CMK (cell line): ENCODE results near the gene PREX1.

ENCODE experiments used
- DNase-seq: peaks from one replicate; pipeline ENCODE4 v3.0.0-alpha.2; 2010; ENCODE audit warnings: low read depth

The PREX1 gene

GRCh38 chr20:48679011-48679410 lies 148.8 kb downstream of the PREX1 start:
- no peak for DNase-seq

DNA sequence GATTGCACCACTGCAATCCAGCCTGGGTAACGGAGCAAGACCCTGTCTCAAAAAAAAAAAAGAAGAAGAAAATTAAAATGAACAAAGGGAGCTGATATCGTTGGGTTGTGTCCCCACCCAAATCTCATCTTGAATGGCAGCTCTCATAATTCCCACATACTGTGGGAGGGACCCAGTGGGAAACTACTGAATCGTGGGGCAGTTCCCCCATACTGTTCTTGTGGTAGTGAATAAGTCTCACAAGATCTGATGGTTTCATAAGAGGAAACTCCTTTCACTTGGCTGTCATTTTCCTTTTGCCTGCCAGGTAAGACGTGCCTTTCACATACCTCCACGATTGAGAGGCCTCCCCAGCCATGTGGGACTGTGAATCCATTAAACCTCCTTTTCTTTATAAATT lies 149.4 kb downstream of the PREX1 start:
- DNase-seq, result no peak

DNA sequence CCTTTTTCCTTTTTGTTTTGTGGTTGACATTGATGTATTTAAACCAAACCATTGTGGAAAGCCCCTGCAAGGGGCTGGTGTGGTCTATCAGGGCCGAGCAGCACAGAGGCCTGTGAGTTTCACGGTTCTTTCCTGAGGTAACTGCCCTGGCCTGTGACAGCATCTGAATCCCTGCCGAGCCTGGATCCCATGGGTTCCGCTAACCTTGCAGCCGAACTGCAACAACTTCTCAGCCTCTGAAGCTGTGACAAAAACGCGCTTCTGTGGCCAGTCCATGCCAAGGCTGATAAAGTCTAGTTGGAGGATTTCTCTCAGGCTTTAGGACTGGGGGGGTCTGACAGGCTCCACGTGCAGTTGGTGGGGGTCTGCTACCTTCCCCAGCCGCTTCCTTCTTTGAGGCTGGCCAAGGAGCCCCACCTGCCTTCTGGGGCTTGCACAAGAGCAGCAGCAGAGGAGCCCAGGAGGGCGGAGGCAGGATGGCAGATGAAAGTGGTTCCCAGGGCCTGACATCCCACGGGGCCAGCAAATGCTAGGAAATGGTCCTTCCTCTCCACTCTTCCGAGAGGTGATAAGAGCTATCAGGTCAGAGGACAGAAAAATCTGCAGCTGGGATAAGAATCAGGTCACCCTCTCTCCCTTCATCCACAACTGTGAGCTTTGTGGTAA lies 150.9 kb downstream of the PREX1 start:
- no peak for DNase-seq

DNA sequence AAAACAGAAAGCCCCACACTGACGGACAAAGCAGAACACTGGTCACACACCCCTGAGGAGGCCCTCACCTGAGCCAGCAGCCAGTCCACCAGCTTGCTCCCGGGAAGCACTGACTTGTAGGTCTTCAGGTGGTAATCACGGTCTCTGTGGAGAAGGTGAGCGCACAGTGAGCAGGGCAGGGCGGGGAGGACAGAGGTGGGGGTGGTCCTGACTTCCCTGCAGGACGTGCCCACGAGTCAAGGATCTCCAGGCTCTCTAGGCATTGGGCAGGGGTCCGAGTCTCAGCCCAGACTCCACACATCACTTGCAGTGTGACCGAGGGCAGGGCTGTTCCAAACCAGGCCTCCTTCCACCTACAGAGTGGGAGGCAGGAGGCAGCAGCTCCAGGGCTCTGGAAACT lies 151.7 kb downstream of the PREX1 start:
- DNase-seq, result no peak

GRCh38 chr20:48674461-48674860 lies 153.3 kb downstream of the PREX1 start:
- no peak for DNase-seq

- DNase-seq, result no peak
These were observed 154.3 kb downstream of the PREX1 start for GRCh38 chr20:48673507-48673906.

DNA sequence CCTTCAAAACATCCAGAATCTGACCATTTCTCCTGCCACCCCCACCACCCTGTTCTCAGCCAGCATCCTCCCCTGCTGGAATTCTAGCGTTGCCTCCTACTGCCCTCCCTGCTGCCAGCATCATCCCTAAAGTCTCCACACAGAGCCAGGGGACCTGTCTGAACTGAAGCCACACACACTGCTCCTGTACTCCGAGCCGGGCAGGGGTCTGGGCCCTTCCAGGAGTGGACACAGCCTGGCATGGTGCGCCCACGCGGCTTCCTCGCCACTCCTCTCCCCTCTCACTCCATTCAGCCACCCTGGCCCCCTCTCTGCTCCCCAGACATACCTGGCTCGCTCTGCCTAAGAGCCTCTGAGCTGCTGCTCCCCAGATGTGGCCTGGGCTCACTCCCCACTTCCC lies 155.5 kb downstream of the PREX1 start:
- DNase-seq, result no peak

GRCh38 chr20:48671141-48671540 lies 156.7 kb downstream of the PREX1 start:
- no peak for DNase-seq

GRCh38 chr20:48669946-48670605 lies 157.7 kb downstream of the PREX1 start:
- DNase-seq, result no peak

- DNase-seq, result no peak
These were observed 159.3 kb downstream of the PREX1 start for GRCh38 chr20:48668451-48668946.

DNA sequence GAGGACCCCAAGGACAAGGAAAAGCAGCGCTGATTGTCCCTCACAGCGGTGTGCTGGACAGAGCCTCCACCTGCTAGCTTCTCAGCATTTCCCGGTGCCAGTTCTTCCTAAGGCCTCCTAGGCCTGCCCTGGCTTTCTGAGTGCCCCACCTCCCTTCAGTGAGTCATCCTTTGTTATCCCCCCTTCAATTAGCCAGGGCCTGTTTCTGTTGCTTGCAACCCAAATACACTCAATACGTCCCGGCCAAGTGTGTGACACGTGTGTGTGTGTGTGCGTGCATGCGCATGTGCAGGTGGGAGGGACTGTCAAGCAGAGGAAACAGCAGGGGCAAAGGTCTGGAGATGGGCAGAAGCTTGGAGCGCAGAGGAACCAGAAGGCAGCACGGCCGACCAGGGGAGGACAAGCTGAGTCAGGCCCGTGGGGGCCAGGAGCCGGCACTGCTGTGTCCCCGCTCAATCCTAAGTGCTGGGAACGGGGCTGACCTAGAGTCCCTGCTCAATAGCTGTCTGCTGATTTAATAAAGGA lies 159.8 kb downstream of the PREX1 start:
- no peak for DNase-seq

DNA sequence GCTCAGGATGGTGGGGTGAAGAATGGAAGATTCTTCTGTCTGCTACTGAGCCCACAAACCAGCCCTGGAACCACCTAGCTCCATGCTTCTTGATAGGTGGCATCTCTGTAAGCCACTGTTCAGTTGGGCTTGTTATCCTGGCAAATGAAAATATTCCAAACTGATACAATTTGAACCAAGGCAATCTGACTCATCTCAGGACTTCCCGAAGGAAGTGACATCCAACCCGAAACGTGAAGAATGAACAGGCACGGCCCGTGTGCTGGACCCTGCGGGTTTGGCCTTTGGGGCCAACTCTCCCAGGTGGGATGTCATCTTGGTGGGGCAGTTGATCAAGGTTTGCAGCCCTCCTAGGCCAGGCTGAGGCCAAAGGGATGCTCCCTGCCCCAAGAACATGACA lies 160.3 kb downstream of the PREX1 start:
- DNase-seq, result no peak

GRCh38 chr20:48665785-48666184 lies 162.0 kb downstream of the PREX1 start:
- DNase-seq, result no peak

DNA sequence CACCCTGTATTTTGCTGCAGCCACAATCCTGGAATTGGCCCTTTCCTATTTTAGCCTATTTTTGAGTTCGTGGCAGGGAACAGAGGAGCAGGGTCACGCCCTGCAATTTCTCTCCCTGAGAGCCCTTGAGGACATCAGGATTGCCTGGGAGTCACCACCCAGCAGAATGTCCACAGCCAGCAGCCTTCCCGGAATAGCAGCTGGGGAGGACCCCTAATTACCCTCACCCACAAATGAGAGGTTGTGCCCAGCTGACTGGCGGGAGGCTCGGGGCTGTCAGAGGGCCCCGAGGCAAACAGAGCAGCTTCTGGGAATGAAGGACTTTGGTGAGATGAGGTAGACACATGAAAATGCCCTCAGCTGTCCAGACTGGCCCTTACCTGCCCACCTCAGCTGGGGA lies 165.1 kb downstream of the PREX1 start:
- DNase-seq, result no peak

DNA sequence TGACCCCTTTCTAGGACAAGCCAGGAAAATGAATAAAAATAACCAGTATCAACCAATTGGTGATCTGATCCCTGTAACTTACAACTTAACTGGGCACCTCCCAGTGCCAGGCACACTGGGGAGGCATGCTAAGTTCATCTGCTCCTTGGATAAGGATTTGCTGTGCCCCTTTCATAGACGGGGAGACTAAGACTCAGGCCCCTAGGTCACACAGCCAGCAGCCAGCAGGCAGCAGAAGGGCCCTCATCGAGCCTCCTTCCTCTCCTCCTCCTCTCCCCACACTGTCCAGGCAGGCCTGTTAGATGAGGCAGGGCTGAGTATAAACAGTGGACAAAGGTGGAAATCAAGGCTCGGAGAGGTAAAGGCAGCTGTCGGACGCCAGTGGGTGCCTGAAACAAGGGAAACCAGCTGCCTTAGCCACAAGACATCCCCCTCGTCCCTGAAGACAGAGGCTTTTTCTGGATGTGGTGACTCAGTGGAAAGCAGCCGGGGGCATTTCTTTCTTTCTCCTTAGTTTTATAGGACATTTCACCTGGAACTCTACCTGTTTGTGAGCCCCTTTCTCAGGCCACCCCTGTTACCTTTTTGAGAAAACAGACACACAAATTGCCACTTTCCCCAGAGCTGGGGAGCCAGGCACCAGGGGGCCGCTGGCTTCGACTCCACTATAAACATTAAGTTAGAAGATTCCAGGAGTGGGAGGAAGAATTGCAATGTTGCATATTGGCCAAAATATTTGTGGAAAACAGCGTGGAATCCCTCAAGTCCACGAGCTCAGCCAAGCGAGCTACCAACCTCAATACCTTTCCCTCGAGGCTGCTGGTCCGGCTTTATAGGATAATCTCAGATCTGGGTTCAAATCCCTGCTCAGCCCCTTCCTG lies 166.0 kb downstream of the PREX1 start:
- no peak for DNase-seq

- DNase-seq, result no peak
These were observed 167.0 kb downstream of the PREX1 start for GRCh38 chr20:48660788-48661187.

GRCh38 chr20:48659858-48660257 lies 167.9 kb downstream of the PREX1 start:
- DNase-seq, result no peak

DNA sequence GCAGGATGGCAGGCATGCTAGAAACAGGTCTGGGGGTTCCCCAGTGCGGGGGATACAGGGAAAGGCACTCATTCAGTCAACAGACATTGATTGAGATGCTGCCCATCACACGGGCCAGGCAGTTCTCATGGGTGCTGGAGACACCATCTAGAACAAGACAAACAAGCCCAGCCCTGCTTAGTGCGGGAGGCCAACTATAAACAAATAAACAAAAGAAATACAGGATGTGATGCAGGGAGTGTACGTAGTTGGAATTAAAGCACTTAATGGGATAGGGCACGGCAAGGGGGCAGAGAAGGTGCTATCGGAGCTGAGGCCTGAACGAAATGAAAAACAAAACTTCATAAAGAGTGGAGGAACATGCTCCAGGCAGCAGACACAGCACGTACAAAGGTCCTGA lies 169.3 kb downstream of the PREX1 start:
- no peak for DNase-seq

DNA sequence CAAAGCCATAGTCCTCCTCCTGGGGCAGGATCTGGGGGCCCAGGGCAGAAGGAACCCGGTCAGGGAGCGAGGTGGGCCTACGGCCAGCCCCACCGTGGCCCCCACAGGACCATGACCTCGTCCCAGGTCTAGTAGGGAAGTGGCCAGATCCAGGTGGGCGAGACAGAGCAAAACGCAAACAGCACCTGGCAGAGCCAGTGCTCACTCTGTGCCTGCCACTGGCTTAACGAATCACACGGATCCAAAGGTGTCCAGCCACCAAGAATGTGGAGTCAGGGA lies 169.7 kb downstream of the PREX1 start:
- no peak for DNase-seq

DNA sequence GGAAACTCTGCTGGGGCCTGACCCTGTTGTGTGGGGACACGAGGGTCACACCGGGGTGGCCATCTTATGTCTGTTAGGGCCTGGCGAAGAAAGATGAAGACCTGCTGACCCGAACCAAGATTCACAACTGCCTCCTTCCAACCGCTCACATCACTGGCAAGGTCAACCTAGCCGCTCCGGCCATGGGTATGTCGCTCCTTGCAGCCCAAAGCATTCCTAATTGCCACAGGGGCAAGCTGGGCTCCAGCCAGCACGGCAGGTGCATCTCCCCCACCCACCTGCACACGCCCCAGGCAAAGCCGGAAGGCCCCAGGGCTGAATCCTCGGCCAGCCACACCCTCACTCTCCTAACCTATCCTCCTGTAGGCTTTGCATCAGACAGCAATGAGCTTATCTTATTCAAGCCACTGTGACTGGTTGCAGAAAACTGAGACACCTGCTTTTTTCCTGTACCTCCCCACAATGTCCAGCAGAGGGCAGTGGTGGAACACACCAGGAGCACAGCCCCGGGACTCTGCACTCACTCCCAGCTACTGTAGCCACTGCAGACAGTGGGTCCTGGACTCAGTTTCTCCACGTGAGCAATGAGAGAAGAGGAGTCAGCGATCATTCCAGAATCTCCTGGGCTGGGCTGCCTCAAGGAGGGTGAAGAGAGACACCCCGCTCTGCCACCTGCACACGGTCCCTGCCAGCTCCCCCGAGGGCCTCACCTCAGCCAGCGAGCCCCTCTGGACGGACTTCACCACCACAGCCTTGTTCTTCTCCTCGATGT lies 170.2 kb downstream of the PREX1 start:
- peak; percentile 61 for DNase-seq

DNA sequence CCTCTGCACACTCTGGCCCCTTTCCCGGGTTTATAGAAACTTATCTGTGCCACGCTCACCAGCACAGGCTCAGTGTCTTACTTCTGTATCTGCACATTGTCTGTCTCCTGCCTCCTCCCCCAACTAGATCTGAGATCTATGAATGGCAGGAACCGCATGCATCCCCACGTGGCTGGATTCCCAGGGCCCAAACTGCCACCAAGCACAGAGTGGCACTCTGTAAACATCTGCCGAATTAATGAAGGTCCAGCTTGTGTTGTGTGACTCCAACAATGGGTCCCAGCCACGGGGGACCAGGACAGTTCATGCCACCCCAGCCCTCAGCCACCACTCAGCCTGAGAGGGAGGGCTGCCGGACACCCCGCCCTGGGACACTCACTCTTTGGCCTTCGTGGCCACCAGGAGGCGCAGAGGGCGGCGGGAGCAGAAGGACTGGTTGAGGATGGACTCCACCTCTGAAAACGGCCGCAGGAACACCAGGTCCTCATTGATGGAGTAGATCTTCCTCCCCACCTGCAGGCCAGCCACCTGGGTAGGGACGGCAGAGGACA lies 171.1 kb downstream of the PREX1 start:
- DNase-seq, result no peak

GRCh38 chr20:48656137-48656536 lies 171.7 kb downstream of the PREX1 start:
- no peak for DNase-seq
